NB4 (cell line): ENCODE results near the gene MTFMT.

Experiments used
- MYC ChIP-seq: IDR thresholded peaks from 2 replicates; pipeline ENCODE4 v1.6.1; 2011; ENCODE audit warnings: low read depth, low read length
- POLR2A ChIP-seq: IDR thresholded peaks from 2 replicates; pipeline ENCODE4 v1.6.1; 2011; ENCODE audit warnings: mild to moderate bottlenecking; ENCODE audit not compliant: insufficient read length; ENCODE audit errors: extremely low read depth
- TF ChIP-seq, protein P1 (sequence below): IDR thresholded peaks from one replicate; pipeline ENCODE4 v1.5.1; 2012; ENCODE audit warnings: low read depth, low read length
- TF ChIP-seq, protein P2 (sequence below): IDR thresholded peaks from 2 replicates; pipeline ENCODE4 v1.6.1; 2011; ENCODE audit warnings: low read depth, low read length

DNA sequence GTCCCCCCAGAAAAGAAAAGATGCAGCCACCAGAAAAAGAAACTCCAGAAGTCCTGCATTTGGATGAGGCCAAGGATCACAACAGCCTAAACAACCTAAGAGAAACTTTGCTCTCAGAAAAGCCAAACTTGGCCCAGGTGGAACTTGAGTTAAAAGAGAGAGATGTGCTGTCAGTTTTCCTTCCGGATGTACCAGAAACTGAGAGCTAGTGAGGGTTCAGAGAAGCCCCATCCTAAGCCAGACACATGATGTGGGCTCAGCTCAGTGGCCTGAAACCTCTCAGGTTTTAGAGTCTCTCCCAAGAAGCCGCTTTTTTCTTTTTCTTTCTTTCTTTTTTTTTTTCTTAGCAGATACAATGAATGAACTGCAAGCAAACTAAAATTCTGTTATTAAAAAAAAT is 23.5 kb upstream of the MTFMT start:
- TF ChIP-seq, protein P1, sequence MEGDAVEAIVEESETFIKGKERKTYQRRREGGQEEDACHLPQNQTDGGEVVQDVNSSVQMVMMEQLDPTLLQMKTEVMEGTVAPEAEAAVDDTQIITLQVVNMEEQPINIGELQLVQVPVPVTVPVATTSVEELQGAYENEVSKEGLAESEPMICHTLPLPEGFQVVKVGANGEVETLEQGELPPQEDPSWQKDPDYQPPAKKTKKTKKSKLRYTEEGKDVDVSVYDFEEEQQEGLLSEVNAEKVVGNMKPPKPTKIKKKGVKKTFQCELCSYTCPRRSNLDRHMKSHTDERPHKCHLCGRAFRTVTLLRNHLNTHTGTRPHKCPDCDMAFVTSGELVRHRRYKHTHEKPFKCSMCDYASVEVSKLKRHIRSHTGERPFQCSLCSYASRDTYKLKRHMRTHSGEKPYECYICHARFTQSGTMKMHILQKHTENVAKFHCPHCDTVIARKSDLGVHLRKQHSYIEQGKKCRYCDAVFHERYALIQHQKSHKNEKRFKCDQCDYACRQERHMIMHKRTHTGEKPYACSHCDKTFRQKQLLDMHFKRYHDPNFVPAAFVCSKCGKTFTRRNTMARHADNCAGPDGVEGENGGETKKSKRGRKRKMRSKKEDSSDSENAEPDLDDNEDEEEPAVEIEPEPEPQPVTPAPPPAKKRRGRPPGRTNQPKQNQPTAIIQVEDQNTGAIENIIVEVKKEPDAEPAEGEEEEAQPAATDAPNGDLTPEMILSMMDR, result no peak
- TF ChIP-seq POLR2A (no peak), MYC (no peak)
- TF ChIP-seq, protein P2, sequence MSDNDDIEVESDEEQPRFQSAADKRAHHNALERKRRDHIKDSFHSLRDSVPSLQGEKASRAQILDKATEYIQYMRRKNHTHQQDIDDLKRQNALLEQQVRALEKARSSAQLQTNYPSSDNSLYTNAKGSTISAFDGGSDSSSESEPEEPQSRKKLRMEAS, result no peak
